T-helper 17 cell (primary cell): ENCODE data around the gene NFIC. TPM values are rescaled to one million over a fixed set of nuclear protein-coding genes. Genes with fewer than 3 reads are reported as not detected.
"Not testable (repeated sequence)": the region's sequence is repeated elsewhere in the genome, so short reads cannot be mapped to it uniquely, and the experiment has no call there.

Experiments
- ATAC-seq: fragments of 150-1000 bp; cut with Tn5 transposase; 2 replicates; pipeline ENCODE4 v1.10.0; 2021; ENCODE audit warnings: mild to moderate bottlenecking, moderate library complexity
- DNase-seq, 3 donors: peaks; one replicate each; pipeline versions ENCODE4 v3.0.0 to v3.0.0-alpha.2; 2020 to 2021
- H3K9me3 ChIP-seq: one replicate; pipeline ENCODE4 v1.7.0; 2013; ENCODE audit warnings: low read length, mild to moderate bottlenecking; ENCODE audit not compliant: control insufficient read depth, poor library complexity, severe bottlenecking
- H3K27ac Mint-ChIP-seq: one replicate; pipeline ENCODE4 v1.8.0; 2022; ENCODE audit warnings: mild to moderate bottlenecking, moderate library complexity, mixed read lengths
- H3K27me3 Mint-ChIP-seq: one replicate; pipeline ENCODE4 v1.8.0; 2022; ENCODE audit warnings: mixed read lengths
- H3K36me3 Mint-ChIP-seq: one replicate; pipeline ENCODE4 v1.8.0; 2022; ENCODE audit warnings: low read depth, mixed read lengths
- H3K4me1 Mint-ChIP-seq: one replicate; pipeline ENCODE4 v1.8.0; 2022; ENCODE audit warnings: mild to moderate bottlenecking, mixed read lengths
- H3K4me3 Mint-ChIP-seq: one replicate; pipeline ENCODE4 v1.8.0; 2022; ENCODE audit warnings: mild to moderate bottlenecking, moderate library complexity, mixed read lengths
- total RNA-seq, 4 donors: library from RNA in 2 of 4; stranded (reverse) in 2 of 4; gene quantifications; one replicate each; pipeline ENCODE4 v1.2.3 and lab custom pipeline; 2022 to 2026

The NFIC gene
- total RNA-seq, 2 donors from 2014 or later = 29.0 to 29.3 TPM

DNA sequence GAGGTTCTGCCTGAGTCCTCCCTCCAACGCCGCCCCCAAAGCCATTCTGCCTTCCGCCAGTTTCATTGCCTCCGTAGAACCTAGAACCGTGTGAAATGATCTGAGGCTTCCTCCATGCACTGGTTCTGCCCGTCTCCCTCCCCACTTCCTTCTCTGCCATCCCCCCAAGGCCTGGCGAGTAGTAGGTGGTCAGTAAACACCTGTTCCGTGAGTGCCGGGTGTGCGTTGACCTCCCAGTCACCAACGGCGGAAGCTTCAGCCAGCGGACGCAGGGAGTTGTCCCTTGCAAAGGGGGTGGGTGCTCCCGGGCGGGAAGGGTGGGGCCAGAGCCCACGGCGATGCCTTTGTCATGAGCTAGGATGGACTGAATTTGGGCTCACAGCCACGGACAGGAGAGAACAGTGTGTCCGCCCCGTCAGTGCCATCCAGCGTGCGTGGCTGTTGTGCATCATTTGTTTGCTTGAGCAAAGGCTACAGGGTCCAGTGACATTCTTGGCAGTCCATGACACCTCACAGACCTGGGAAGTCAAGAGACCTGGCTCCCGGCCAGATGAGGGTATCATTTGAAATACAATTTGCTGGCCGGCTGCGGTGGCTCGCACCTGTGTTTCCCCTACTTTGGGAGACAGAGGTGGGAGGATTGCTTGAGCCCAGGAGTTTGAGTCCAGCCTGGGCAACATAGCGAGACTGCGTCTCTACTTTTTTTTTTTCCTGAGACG lies 43.1 kb downstream of the NFIC start:
- no peaks in the 10 kb centered on the region for H3K36me3 Mint-ChIP-seq
- ATAC-seq (no peak), DNase-seq (no peak)
- no peak overlapping the region for H3K4me3 Mint-ChIP-seq
- H3K27ac Mint-ChIP-seq = no peak overlapping the region
- H3K27me3 Mint-ChIP-seq = no peaks in the 10 kb centered on the region
- H3K9me3 ChIP-seq = no peaks in the 10 kb centered on the region
- H3K4me1 Mint-ChIP-seq = peaks cover 12% of the 10 kb centered on the region

DNA sequence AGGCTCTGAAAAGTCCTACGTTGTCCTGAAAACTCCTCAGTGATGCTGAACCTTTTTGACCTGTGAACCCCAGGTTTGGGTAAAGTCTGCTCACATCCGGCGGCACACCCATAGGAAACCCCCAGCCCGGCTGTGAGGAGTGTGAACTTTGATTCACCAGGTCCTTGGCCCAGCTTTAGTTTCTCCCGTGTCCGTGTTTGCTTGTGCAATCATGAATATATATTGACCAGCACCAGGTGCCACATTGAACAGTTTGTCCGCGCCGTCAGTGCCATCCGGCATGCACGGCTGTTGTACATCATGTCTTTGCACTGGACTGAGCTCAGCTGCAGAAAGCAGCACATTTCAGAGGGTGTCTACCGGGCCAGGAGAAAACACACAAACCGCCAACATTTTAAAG lies 45.3 kb downstream of the NFIC start:
- DNase-seq = no peak
- Mint-ChIP-seq H3K27ac (no peak overlapping the region), H3K4me3 (no peak overlapping the region)

DNA sequence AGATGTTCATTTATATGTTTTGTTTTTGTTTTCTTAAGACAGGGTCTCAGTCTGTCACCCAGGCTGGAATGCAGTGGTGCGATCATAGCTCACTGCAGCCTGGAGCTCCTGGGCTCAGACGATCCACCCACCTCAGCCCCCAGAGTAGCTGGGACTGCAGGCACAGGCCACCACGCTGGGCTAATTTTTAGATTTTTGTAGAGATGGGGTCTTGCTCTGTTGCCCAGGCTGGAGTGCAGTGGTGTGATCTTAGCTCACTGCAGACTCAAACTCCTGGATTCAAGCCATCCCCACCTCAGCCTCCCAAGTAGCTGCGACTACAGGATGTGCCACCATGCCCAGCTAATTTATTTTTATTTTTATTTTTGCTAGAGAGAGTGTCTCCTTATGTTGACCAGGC lies 45.7 kb downstream of the NFIC start:
- Mint-ChIP-seq H3K4me1 (peaks cover 6% of the 10 kb centered on the region), H3K36me3 (no peaks in the 10 kb centered on the region), H3K4me3 (no peak overlapping the region), H3K27ac (no peak overlapping the region), H3K27me3 (no peaks in the 10 kb centered on the region)
- H3K9me3 ChIP-seq = no peaks in the 10 kb centered on the region
- DNase-seq (no peak), ATAC-seq (no peak)

More for the DNA sequence above, 45.3 kb downstream of the NFIC start:
- no peaks in the 10 kb centered on the region for H3K27me3 Mint-ChIP-seq
- no peaks in the 10 kb centered on the region for H3K9me3 ChIP-seq
- no peak for ATAC-seq
- H3K4me1 Mint-ChIP-seq = peaks cover 7% of the 10 kb centered on the region
- H3K36me3 Mint-ChIP-seq = no peaks in the 10 kb centered on the region

DNA sequence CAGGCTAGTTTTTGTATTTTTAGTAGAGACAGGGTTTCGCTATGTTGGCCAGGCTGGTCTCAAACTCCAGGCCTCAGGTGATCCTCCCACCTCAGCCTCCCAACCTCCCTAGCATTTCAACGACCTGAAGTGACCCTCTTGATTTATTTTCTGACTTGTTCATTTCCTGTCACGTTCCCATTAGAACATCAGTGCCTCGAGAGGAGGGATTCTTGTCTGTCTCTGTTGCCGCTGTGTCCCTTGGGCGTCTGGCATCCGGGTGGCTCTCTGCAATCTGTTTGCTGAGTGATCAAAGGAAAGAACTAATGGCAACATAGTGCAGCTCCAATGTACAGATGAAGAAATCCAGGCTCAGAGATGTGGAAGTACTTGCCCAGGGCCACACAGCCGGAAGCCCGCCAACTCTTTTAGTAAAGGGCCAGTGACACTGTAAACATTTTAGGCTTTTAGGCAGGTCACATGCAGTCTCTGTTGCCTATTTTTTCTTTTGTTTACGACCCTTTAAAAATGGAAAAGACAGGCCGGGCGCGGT lies 47.5 kb downstream of the NFIC start:
- Mint-ChIP-seq H3K27ac (no peak overlapping the region), H3K4me3 (no peak overlapping the region), H3K36me3 (no peaks in the 10 kb centered on the region), H3K4me1 (peaks cover 6% of the 10 kb centered on the region), H3K27me3 (no peaks in the 10 kb centered on the region)
- DNase-seq = no peak
- ATAC-seq = no peak
- no peaks in the 10 kb centered on the region for H3K9me3 ChIP-seq

DNA sequence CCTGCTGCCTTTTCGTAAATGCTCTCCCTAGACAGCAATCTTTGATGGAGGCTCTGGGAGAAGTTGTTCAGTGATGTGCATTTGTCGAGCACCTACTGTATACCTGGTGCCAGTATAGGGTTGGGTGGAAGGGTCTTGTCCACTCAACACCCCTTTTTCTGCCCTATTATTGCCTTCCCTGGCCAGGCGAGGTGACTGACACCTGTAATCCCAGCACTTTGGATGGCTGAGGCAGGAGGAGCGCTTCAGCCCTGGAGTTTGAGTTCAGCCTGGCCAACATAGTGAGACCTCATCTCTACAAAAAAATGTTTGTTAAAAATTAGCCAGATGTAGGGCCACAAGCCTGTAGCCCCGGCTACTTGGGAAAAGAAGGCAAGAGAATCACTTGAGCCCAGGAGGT lies 49.3 kb downstream of the NFIC start:
- H3K36me3 Mint-ChIP-seq = no peaks in the 10 kb centered on the region

DNA sequence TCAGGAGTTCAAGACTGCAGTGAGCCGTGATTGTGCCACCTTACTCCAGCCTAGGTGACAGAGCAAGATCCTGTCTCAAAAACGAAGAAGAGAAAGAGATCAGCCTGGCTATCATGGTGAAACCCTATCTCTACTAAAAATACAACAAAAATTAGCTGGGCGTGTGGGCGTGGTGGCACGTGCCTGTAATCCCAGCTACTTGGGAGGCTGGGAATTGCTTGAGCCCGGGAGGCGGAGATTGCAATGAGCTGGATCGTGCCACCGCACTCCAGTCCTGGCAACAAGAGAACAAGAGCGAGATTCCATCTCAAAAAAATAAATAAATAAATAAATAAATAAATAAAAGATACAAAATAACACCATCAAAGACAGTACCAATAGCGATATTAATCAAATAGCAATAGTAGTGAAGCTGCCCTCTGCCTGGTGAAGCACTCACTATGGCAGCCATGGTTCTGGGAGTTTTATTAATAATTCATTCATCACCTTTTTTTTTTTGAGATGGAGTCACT lies 53.9 kb downstream of the NFIC start:
- no peaks in the 10 kb centered on the region for H3K27me3 Mint-ChIP-seq
- ATAC-seq (no peak), DNase-seq (no peak)
- no peak overlapping the region for H3K4me3 Mint-ChIP-seq
- no peaks in the 10 kb centered on the region for H3K36me3 Mint-ChIP-seq
- H3K27ac Mint-ChIP-seq = no peak overlapping the region
- H3K9me3 ChIP-seq = no peaks in the 10 kb centered on the region
- H3K4me1 Mint-ChIP-seq = no peaks in the 10 kb centered on the region

More for the DNA sequence above, 49.3 kb downstream of the NFIC start:
- peaks cover 6% of the 10 kb centered on the region for H3K4me1 Mint-ChIP-seq
- H3K9me3 ChIP-seq = no peaks in the 10 kb centered on the region
- H3K27me3 Mint-ChIP-seq = no peaks in the 10 kb centered on the region
- H3K4me3 Mint-ChIP-seq = no peak overlapping the region
- DNase-seq (no peak), ATAC-seq (no peak)
- H3K27ac Mint-ChIP-seq = no peak overlapping the region

DNA sequence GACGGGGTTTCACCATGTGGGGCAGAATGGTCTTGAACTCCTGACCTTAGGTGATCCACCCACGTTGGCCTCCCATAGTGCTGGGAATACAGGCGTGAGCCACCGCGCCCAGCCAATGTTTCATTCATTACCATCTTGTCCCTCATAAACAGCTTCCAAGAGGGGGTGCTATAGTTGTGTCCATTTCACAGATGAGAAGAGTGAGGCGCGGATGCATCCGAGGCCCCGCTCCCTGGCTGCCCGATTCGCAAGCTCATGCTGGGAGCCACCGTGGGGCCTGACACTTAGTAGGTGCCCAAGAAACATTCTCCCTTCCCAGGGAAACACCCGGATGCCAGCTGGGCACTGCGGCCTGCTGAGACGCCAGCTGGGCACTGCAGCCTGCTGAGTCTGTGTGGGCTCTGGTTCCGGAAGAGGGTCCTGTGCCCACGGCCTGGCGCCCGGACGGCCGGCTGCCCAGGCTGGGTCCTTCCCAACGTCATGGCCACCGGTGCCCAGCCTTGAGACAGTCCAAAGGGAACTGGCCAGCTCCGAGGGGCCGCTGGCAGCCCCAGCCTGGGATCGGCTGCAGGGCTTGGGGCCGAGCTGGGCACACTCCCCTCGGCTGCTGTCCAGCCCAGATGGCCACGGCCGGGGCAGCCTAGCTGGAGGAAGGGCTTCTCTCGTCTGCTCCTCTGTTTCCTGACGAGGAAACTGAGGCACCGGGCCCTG lies 54.7 kb downstream of the NFIC start:
- Mint-ChIP-seq H3K4me1 (no peaks in the 10 kb centered on the region), H3K4me3 (no peak overlapping the region), H3K27me3 (no peaks in the 10 kb centered on the region), H3K36me3 (no peaks in the 10 kb centered on the region), H3K27ac (no peak overlapping the region)
- H3K9me3 ChIP-seq = no peaks in the 10 kb centered on the region
- no peak for DNase-seq
- no peak for ATAC-seq

DNA sequence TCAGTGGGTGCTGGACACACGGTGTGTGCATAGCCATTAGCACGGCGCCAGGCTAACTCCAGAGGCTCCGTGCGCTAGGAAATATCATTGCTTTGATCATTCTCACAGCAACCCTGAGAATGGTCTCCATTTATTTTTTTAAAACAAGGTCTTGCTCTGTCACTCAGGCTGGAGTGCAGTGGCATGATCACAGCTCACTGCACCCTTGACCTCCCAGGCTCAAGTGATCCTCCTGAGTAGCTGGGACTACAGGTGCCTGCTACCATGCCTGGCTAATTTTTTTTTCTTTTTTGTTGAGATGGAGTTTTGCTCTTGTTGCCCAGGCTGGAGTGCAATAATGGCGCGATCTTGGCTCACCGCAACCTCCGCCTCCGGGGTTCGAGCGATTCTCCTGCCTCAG lies 55.3 kb downstream of the NFIC start:
- not testable (repeated sequence) for ATAC-seq, H3K27ac Mint-ChIP-seq, H3K4me1 Mint-ChIP-seq, H3K36me3 Mint-ChIP-seq, H3K4me3 Mint-ChIP-seq, DNase-seq, H3K9me3 ChIP-seq, H3K27me3 Mint-ChIP-seq

DNA sequence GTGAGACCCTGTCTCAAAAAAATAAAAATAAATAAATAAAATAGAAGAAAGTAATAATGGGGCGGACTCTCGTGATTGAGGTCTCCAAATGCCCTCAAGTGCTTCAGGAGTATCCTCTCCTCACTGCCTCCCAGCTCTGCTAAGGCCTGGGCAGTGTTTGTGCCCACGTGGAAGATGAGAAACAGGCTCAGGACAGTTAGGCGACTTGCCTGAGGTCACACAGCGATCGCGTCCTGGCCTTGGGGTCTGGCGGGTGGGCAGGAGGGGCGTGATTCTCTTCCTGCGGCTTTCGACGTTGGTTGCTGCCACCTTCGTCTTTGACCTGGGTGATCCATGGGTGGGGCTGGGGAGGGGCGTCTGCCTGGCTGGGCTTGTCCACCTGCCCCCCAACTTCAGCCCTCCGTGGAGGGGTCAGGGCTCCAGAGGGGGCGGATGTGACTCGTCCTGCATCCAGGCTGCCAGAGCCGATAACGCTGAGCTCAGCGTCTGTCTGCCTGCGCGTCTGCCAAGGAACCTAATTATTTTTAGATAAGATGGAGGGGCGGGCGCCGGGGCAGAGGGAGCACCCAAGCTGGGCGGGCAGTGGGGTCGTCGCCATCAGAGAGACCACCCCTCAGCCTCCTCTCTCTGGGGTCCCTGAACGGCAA lies 56.9 kb downstream of the NFIC start:
- peaks cover 3% of the 10 kb centered on the region for H3K36me3 Mint-ChIP-seq
- ATAC-seq (no peak), DNase-seq (no peak)
- no peaks in the 10 kb centered on the region for H3K9me3 ChIP-seq
- H3K27ac Mint-ChIP-seq = no peak overlapping the region
- H3K4me3 Mint-ChIP-seq = no peak overlapping the region
- peaks cover 7% of the 10 kb centered on the region for H3K4me1 Mint-ChIP-seq
- no peaks in the 10 kb centered on the region for H3K27me3 Mint-ChIP-seq

DNA sequence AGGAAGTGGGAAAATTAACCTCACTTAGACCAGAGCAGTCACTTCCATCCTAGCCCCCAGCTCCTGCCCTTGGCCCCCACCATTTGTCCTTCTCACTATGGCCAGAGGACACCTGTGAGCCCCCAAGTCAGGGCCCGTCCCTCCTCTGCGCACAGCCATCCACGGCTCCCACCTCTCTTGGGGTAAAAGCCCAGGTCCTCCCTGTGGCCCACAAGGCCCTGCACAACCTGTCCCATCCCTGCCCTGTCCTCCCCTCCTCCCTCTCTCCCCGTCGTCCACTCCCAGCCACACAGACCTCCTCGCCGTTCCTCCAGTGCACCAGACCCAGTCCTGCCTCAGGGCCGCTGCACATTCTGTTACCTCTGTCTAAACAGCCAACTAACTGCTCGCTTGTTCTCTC lies 60.0 kb downstream of the NFIC start:
- H3K9me3 ChIP-seq = no peaks in the 10 kb centered on the region
- Mint-ChIP-seq H3K4me3 (no peak overlapping the region), H3K36me3 (peaks cover 3% of the 10 kb centered on the region), H3K4me1 (peaks cover 7% of the 10 kb centered on the region), H3K27ac (no peak overlapping the region), H3K27me3 (no peaks in the 10 kb centered on the region)
- no peak for DNase-seq
- ATAC-seq = no peak

DNA sequence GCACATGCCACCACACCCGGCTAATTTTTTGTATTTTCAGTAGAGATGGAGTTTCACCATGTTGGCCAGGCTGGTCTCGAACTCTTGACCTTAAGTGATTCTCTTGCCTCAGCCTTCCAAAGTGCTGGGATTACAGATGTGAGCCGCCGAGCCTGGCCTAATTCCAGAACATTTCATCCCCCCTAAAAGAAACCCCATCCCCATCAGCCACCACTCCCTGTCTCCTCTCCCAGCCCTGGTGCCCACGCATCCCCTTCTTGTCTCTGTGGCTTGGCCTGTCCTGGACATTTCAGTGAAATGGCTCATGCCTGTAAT lies 63.9 kb downstream of the NFIC start:
- H3K27me3 Mint-ChIP-seq, H3K36me3 Mint-ChIP-seq, H3K9me3 ChIP-seq, H3K4me3 Mint-ChIP-seq, ATAC-seq, DNase-seq, H3K27ac Mint-ChIP-seq: not testable (repeated sequence)
- H3K4me1 Mint-ChIP-seq = peaks cover 17% of the 10 kb centered on the region

DNA sequence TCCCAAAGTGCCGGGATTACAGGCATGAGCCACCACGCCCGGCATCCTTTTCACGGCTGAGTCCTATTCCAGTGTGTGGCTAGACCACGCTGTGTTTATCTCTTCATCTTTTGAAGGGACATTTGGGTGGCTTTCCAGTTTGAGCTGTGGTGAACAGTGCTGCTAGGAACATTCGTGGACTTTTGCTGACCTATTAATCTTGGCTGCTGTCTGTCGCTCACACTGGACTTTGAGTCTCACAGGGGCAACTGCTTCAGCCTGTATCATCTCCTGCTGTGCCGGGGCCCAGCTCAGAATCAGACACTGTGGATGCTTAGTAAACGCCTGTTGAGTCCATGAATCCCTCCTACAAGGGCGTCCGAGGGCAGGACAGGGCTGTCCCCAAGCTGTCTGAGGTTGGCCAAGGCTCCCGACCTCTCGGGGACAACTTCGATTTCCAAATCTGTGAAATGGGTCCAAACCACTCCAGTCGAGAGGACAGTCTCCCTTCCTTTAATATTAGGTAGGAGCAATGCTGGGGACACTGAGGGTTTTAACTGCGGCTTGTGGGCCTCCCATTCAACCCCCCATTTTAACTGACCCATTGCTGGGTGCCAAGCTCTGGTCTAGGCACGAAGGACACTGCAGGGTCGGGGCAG lies 65.5 kb downstream of the NFIC start:
- Mint-ChIP-seq H3K27me3 (no peaks in the 10 kb centered on the region), H3K4me3 (no peak overlapping the region), H3K27ac (no peak overlapping the region), H3K36me3 (peaks cover 3% of the 10 kb centered on the region), H3K4me1 (peaks cover 20% of the 10 kb centered on the region)
- no peaks in the 10 kb centered on the region for H3K9me3 ChIP-seq
- DNase-seq (no peak), ATAC-seq (no peak)

DNA sequence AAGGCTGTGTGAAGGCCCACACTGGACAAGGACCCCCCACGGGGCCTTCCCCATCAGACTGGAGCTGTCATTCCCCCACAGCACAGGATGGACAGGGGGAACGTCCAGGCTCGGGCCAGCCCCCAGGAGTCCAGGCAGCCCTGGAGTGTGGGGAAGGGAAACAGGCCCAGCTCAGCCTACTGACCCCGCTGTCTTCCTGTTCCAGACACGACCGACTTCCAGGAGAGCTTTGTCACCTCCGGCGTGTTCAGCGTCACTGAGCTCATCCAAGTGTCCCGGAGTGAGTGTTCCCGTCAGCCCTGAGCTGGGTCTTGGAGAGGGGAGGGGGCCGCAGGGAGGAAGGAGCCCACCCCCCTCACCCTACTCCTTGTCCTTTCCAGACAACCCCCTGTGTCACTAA lies 66.9 kb downstream of the NFIC start:
- no peak for ATAC-seq
- Mint-ChIP-seq H3K4me3 (no peak overlapping the region), H3K36me3 (no peaks in the 10 kb centered on the region), H3K4me1 (peaks cover 15% of the 10 kb centered on the region), H3K27ac (no peak overlapping the region), H3K27me3 (no peaks in the 10 kb centered on the region)
- H3K9me3 ChIP-seq = no peaks in the 10 kb centered on the region
- DNase-seq = no peak
